OCI-LY7 (cell line): ENCODE data around the gene FERMT3.

Experiments used
- EZH2phosphoT487 ChIP-seq: fragments of 200-600 bp; sonication (generic); IDR thresholded peaks from 2 replicates; pipeline ENCODE4 v1.6.1; 2018; ENCODE audit warnings: low read depth, borderline replicate concordance, mild to moderate bottlenecking, mixed run types, antibody characterized with exemption, low read length, moderate library complexity, mixed read lengths
- TF ChIP-seq, protein P1 (sequence below): fragments of 200-600 bp; sonication (generic); conservative IDR thresholded peaks from 2 replicates; pipeline ENCODE4 v1.5.1; 2014; ENCODE audit warnings: mild to moderate bottlenecking, antibody characterized with exemption, low read length, moderate library complexity, mixed read lengths

DNA sequence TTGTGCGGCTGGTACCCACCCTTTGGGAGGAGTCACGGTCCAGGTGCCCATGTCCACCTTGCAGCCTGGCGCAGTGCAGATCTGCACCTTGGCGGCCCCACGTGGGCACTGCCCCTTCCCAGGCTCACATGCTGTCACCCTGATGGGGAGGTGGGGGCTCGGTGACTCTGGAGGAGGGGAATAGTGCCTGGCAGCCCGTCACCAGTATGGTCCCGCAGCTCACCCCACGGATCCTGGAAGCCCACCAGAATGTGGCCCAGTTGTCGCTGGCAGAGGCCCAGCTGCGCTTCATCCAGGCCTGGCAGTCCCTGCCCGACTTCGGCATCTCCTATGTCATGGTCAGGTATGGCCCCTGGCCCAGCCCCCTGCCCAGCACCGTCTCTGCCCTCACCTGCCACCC, 14.3 kb downstream of the FERMT3 start:
- TF ChIP-seq, protein P1, sequence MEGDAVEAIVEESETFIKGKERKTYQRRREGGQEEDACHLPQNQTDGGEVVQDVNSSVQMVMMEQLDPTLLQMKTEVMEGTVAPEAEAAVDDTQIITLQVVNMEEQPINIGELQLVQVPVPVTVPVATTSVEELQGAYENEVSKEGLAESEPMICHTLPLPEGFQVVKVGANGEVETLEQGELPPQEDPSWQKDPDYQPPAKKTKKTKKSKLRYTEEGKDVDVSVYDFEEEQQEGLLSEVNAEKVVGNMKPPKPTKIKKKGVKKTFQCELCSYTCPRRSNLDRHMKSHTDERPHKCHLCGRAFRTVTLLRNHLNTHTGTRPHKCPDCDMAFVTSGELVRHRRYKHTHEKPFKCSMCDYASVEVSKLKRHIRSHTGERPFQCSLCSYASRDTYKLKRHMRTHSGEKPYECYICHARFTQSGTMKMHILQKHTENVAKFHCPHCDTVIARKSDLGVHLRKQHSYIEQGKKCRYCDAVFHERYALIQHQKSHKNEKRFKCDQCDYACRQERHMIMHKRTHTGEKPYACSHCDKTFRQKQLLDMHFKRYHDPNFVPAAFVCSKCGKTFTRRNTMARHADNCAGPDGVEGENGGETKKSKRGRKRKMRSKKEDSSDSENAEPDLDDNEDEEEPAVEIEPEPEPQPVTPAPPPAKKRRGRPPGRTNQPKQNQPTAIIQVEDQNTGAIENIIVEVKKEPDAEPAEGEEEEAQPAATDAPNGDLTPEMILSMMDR = no peak
- TF ChIP-seq EZH2phosphoT487 = no peak
